ENCODE data around the gene PODXL2. TPM values are rescaled to one million over a fixed set of nuclear protein-coding genes. Genes with fewer than 3 reads are reported as not detected.

Gene PODXL2
- total RNA-seq, 3 donors from 2014 or later (not counting 1 experiment from before 2014, with no cell fraction given) = 2.2 to 3.5 (median 2.7) TPM

DNA sequence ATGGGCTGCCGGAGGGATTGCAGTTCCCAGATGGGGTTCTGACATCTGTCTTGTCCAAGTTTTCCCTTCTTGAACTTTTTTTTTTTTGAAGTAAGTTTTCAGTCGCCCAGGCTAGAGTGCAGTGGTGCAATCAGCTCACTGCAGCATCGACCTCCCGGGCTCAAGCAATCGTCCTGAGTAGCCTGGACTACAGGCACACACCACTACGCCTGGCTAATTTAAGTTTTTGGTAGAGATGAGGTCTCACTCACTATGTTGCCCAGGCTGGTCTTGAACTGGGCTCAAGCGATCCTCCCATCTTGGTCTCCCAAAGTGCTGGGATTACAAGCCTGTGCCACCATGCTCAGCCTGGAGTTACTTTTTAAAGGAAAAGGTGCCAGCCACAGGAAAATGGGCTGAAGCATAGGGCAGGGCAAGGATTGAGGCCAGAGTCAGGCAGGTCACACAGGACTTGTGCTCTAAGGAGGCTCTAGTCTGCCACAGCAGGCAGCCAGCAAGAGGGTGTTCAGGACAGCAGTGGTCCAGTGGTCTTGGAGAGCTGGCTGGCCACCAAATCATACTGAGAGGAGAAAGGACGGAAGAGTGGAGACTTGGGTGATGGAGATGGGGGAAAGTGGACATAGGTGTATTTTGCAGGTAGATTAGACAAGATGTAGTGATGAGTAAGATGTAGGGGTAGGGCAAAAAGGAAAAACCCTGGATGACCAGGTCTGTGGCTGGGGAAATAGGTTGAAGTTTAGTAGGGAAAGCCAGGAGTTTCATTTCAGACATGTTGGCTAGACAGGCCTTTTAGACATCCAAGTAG is 6.0 kb upstream of the PODXL2 start:
- intact Hi-C loops (cut with micrococcal nuclease) = no loop called here
- ATAC-seq (no peak), DNase-seq (no peak)
- no peaks in the 10 kb centered on the region for H3K9me3 ChIP-seq (ENCODE audit: control insufficient read depth, insufficient read depth, low read length)
- H3K4me1 ChIP-seq (ENCODE audit: control insufficient read depth, insufficient read depth, low read length) = peaks cover 12% of the 10 kb centered on the region
- peaks cover 23 to 26% of the 10 kb centered on the region in 2 donors for H3K4me1 Mint-ChIP-seq
- 95% methylated on average over 8 of the region's 8 CpGs for WGBS (ENCODE audit: insufficient coverage)
- no peak overlapping the region for H3K4me3 Mint-ChIP-seq
- H3K27me3 ChIP-seq (ENCODE audit: control insufficient read depth, insufficient read depth, low read length) = no peaks in the 10 kb centered on the region
- TF ChIP-seq, protein P1, sequence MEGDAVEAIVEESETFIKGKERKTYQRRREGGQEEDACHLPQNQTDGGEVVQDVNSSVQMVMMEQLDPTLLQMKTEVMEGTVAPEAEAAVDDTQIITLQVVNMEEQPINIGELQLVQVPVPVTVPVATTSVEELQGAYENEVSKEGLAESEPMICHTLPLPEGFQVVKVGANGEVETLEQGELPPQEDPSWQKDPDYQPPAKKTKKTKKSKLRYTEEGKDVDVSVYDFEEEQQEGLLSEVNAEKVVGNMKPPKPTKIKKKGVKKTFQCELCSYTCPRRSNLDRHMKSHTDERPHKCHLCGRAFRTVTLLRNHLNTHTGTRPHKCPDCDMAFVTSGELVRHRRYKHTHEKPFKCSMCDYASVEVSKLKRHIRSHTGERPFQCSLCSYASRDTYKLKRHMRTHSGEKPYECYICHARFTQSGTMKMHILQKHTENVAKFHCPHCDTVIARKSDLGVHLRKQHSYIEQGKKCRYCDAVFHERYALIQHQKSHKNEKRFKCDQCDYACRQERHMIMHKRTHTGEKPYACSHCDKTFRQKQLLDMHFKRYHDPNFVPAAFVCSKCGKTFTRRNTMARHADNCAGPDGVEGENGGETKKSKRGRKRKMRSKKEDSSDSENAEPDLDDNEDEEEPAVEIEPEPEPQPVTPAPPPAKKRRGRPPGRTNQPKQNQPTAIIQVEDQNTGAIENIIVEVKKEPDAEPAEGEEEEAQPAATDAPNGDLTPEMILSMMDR (IDR thresholded peaks at IDR 0.05) = no peak
- peaks cover 12% of the 10 kb centered on the region for H3K36me3 Mint-ChIP-seq
- no peak overlapping the region for H3K4me3 ChIP-seq (ENCODE audit: low read length)
- no peak overlapping the region for H3K27ac ChIP-seq (ENCODE audit: low read length)
- no peaks in the 10 kb centered on the region for H3K9me3 Mint-ChIP-seq
- peaks cover 27% of the 10 kb centered on the region for H3K36me3 ChIP-seq (ENCODE audit: control insufficient read depth, insufficient read depth, low read length)
- no peak overlapping the region for H3K27ac Mint-ChIP-seq
- peaks cover 0 to 5% of the 10 kb centered on the region in 2 donors for H3K27me3 Mint-ChIP-seq (ENCODE audit: low read depth in 2 of 2)

DNA sequence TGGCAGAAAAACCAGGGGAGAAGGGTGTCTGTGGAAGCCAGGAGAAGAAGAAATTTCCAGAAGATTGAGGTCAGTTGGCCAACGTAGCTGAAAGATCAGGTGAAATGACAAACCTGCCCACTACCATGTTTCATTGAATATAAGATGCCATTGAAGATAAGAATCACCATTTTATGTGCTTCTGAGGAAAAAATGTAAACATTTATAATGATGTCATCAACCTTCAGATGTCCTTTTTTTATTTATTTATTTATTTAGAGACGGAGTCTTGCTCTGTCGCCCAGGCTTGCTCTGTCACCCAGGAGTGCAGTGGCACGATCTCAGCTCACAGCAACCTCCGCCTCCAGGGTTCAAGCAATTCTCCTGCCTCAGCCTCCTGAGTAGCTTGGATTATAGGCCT is 4.9 kb upstream of the PODXL2 start:
- WGBS (ENCODE audit: insufficient coverage) = 84% methylated on average over 4 of the region's 5 CpGs
- Histone ChIP-seq H3K4me1 (ENCODE audit: control insufficient read depth, insufficient read depth, low read length) (peaks cover 12% of the 10 kb centered on the region), H3K36me3 (ENCODE audit: control insufficient read depth, insufficient read depth, low read length) (peaks cover 18% of the 10 kb centered on the region), H3K4me3 (ENCODE audit: low read length) (no peak overlapping the region), H3K27ac (ENCODE audit: low read length) (no peak overlapping the region), H3K27me3 (ENCODE audit: control insufficient read depth, insufficient read depth, low read length) (no peaks in the 10 kb centered on the region), H3K9me3 (ENCODE audit: control insufficient read depth, insufficient read depth, low read length) (no peaks in the 10 kb centered on the region)
- no peaks in the 10 kb centered on the region for H3K9me3 Mint-ChIP-seq
- DNase-seq (no peak), ATAC-seq (no peak)
- TF ChIP-seq, protein P1 (IDR thresholded peaks at IDR 0.05) = no peak
- peaks cover 0 to 5% of the 10 kb centered on the region in 2 donors for H3K27me3 Mint-ChIP-seq (ENCODE audit: low read depth in 2 of 2)
- no peak overlapping the region for H3K4me3 Mint-ChIP-seq
- H3K27ac Mint-ChIP-seq = no peak overlapping the region
- H3K4me1 Mint-ChIP-seq = peaks cover 31 to 34% of the 10 kb centered on the region in 2 donors
- peaks cover 2% of the 10 kb centered on the region for H3K36me3 Mint-ChIP-seq
- intact Hi-C loops (cut with micrococcal nuclease) = no loop called here

DNA sequence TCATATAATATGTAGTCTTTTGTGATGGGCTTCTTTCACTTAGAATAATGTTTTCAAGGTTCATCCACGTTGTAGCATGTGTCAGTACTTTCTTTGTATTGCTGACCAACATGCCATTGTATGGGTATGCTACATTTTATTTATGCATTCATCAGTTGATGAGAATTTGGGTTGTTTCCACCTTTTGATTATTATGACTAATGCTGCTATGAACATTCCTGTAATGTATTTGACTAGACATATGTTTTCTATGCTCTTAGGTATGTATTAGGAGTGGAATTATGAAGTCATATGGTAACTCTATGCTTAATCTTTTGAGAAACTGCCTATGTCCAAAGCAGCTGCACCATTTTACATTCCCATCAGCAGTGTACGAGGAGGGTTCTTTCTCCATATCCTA is 3.2 kb upstream of the PODXL2 start:
- Mint-ChIP-seq H3K27ac (peak overlapping the region in 1 of 2 donors; percentile 57), H3K4me3 (no peak overlapping the region), H3K4me1 (peaks cover 46 to 50% of the 10 kb centered on the region in 2 donors), H3K36me3 (no peaks in the 10 kb centered on the region), H3K9me3 (no peaks in the 10 kb centered on the region), H3K27me3 (ENCODE audit: low read depth in 2 of 2) (peaks cover 6 to 10% of the 10 kb centered on the region in 2 donors)
- Histone ChIP-seq H3K36me3 (ENCODE audit: control insufficient read depth, insufficient read depth, low read length) (peaks cover 10% of the 10 kb centered on the region), H3K27me3 (ENCODE audit: control insufficient read depth, insufficient read depth, low read length) (no peaks in the 10 kb centered on the region), H3K4me1 (ENCODE audit: control insufficient read depth, insufficient read depth, low read length) (peaks cover 27% of the 10 kb centered on the region), H3K27ac (ENCODE audit: low read length) (no peak overlapping the region), H3K9me3 (ENCODE audit: control insufficient read depth, insufficient read depth, low read length) (no peaks in the 10 kb centered on the region), H3K4me3 (ENCODE audit: low read length) (no peak overlapping the region)
- TF ChIP-seq, protein P1 (IDR thresholded peaks at IDR 0.05) = no peak
- ATAC-seq = no peak
- intact Hi-C loops (cut with micrococcal nuclease) = no loop called here
- no peak for DNase-seq
- 39% methylated on average over 2 of the region's 2 CpGs for WGBS (ENCODE audit: insufficient coverage)
